ENCODE measurements around the gene GDPD4. TPM values are rescaled to one million over a fixed set of nuclear protein-coding genes. Genes with fewer than 3 reads are reported as not detected.
"Not testable (repeated sequence)": the region's sequence is repeated elsewhere in the genome, so short reads cannot be mapped to it uniquely, and the experiment has no call there.

Gene GDPD4
- total RNA-seq, 1 experiment from 2014 or later = not detected

GRCh38 chr11:77302752-77303151 is 1.3 kb upstream of the GDPD4 start:
- Mint-ChIP-seq H3K4me3 (ENCODE audit: unreplicated experiment) (no peak overlapping the region), H3K9me3 (ENCODE audit: unreplicated experiment) (no peaks in the 10 kb centered on the region), H3K27me3 (ENCODE audit: insufficient read depth, unreplicated experiment) (no peaks in the 10 kb centered on the region), H3K27ac (ENCODE audit: low read depth, unreplicated experiment) (no peak overlapping the region), H3K4me1 (ENCODE audit: insufficient read depth, unreplicated experiment) (peaks cover 16% of the 10 kb centered on the region), H3K36me3 (ENCODE audit: insufficient read depth, unreplicated experiment) (peaks cover 5% of the 10 kb centered on the region)
- ChIA-PET CTCF (no interaction called here), POLR2A (no interaction called here)
- intact Hi-C loops (cut with micrococcal nuclease) = no loop called here
- TF ChIP-seq CTCF (IDR thresholded peaks at IDR 0.05; ENCODE audit: unreplicated experiment) = no peak
- no peak for DNase-seq (ENCODE audit: unreplicated experiment)
- BruUV-seq (replicated peaks) = no TSS peak

- Mint-ChIP-seq H3K36me3 (ENCODE audit: insufficient read depth, unreplicated experiment) (peaks cover 5% of the 10 kb centered on the region), H3K9me3 (ENCODE audit: unreplicated experiment) (no peaks in the 10 kb centered on the region), H3K27ac (ENCODE audit: low read depth, unreplicated experiment) (no peak overlapping the region), H3K27me3 (ENCODE audit: insufficient read depth, unreplicated experiment) (no peaks in the 10 kb centered on the region), H3K4me1 (ENCODE audit: insufficient read depth, unreplicated experiment) (peaks cover 16% of the 10 kb centered on the region), H3K4me3 (ENCODE audit: unreplicated experiment) (no peak overlapping the region)
- intact Hi-C loops (cut with micrococcal nuclease) = no loop called here
- ChIA-PET POLR2A (no interaction called here), CTCF (interaction anchor here (0.6 to 1.2 kb wide), 2 partner anchors 15 to 242 kb away, joined by 3 read pairs; no protein-coding TSS in a partner anchor)
- no TSS peak for BruUV-seq (replicated peaks)
- no peak for DNase-seq (ENCODE audit: unreplicated experiment)
- no peak for TF ChIP-seq CTCF (IDR thresholded peaks at IDR 0.05; ENCODE audit: unreplicated experiment)
Measured at GRCh38 chr11:77300695-77301094, 791 bp downstream of the GDPD4 start.

GRCh38 chr11:77300028-77300427 is 1.5 kb downstream of the GDPD4 start:
- BruUV-seq (replicated peaks); CTCF ChIA-PET; H3K36me3 Mint-ChIP-seq (ENCODE audit: insufficient read depth, unreplicated experiment); H3K4me3 Mint-ChIP-seq (ENCODE audit: unreplicated experiment); intact Hi-C loops (cut with micrococcal nuclease); H3K9me3 Mint-ChIP-seq (ENCODE audit: unreplicated experiment); H3K27me3 Mint-ChIP-seq (ENCODE audit: insufficient read depth, unreplicated experiment): not testable (repeated sequence)
- Mint-ChIP-seq H3K4me1 (ENCODE audit: insufficient read depth, unreplicated experiment) (peaks cover 16% of the 10 kb centered on the region), H3K27ac (ENCODE audit: low read depth, unreplicated experiment) (peak overlapping the region; percentile 78)
- DNase-seq (ENCODE audit: unreplicated experiment) = peak; percentile 84
- POLR2A ChIA-PET = interaction anchor here (0.6 to 1.6 kb wide), 3 partner anchors 9 to 19 kb away, joined by 3 to 5 read pairs (median 3); no protein-coding TSS in a partner anchor

- ChIA-PET POLR2A (interaction anchor here (1.0 to 1.6 kb wide), 2 partner anchors 9 to 12 kb away, joined by 3 to 5 read pairs; no protein-coding TSS in a partner anchor), CTCF (no interaction called here)
- intact Hi-C loops (cut with micrococcal nuclease) = no loop called here
- Mint-ChIP-seq H3K9me3 (ENCODE audit: unreplicated experiment) (no peaks in the 10 kb centered on the region), H3K27ac (ENCODE audit: low read depth, unreplicated experiment) (peak overlapping the region; percentile 78), H3K36me3 (ENCODE audit: insufficient read depth, unreplicated experiment) (peaks cover 5% of the 10 kb centered on the region), H3K4me3 (ENCODE audit: unreplicated experiment) (no peak overlapping the region), H3K27me3 (ENCODE audit: insufficient read depth, unreplicated experiment) (no peaks in the 10 kb centered on the region), H3K4me1 (ENCODE audit: insufficient read depth, unreplicated experiment) (peaks cover 16% of the 10 kb centered on the region)
- no peak for TF ChIP-seq CTCF (IDR thresholded peaks at IDR 0.05; ENCODE audit: unreplicated experiment)
- BruUV-seq (replicated peaks) = no TSS peak
- peak; percentile 84 for DNase-seq (ENCODE audit: unreplicated experiment)
Measured at GRCh38 chr11:77299528-77299993, 1.9 kb downstream of the GDPD4 start.

GRCh38 chr11:77294040-77294439 is 7.4 kb downstream of the GDPD4 start:
- POLR2A ChIA-PET = no interaction called here
- H3K27me3 Mint-ChIP-seq (ENCODE audit: insufficient read depth, unreplicated experiment) = no peaks in the 10 kb centered on the region
- CTCF ChIA-PET = interaction anchor here (0.6 kb wide), 1 partner anchor 19 kb away, joined by 4 read pairs; no protein-coding TSS in a partner anchor
- H3K4me3 Mint-ChIP-seq (ENCODE audit: unreplicated experiment) = no peak overlapping the region
- TF ChIP-seq CTCF (IDR thresholded peaks at IDR 0.05; ENCODE audit: unreplicated experiment) = no peak
- no TSS peak for BruUV-seq (replicated peaks)
- H3K36me3 Mint-ChIP-seq (ENCODE audit: insufficient read depth, unreplicated experiment) = peaks cover 5% of the 10 kb centered on the region
- no peak overlapping the region for H3K27ac Mint-ChIP-seq (ENCODE audit: low read depth, unreplicated experiment)
- peaks cover 3% of the 10 kb centered on the region for H3K4me1 Mint-ChIP-seq (ENCODE audit: insufficient read depth, unreplicated experiment)
- no peak for DNase-seq (ENCODE audit: unreplicated experiment)
- H3K9me3 Mint-ChIP-seq (ENCODE audit: unreplicated experiment) = no peaks in the 10 kb centered on the region
- intact Hi-C loops (cut with micrococcal nuclease) = no loop called here
